K562 (cell line): ENCODE data around the gene CCDC18. TPM values are rescaled to one million over a fixed set of nuclear protein-coding genes. Genes with fewer than 3 reads are reported as not detected.
"Not testable (repeated sequence)": the region's sequence is repeated elsewhere in the genome, so short reads cannot be mapped to it uniquely, and the experiment has no call there.

ENCODE experiments used
- ATAC-seq: fragments of 200-7000 bp; cut with Tn5 transposase; 3 replicates; pipeline ENCODE4 v1.9.1; 2020; ENCODE audit warnings: moderate library complexity
- BruUV-seq: library from RNA; stranded (reverse); fragments of 400-500 nt; replicated peaks from 2 replicates; lab custom pipeline; 2021; lab: Mats Ljungman, UMichigan
- CTCF ChIA-PET: fragments of 300-600 bp; formaldehyde crosslinking; extraction: SDS; loops from one replicate; lab custom pipeline; 2021; ENCODE audit warnings: low intra/inter-chr PET ratio; lab: Yijun Ruan, JAX
- POLR2A ChIA-PET: fragments of 300-600, 350-650 bp; sonication (Branson Sonifier 250); formaldehyde crosslinking; extraction: SDS; loops from one replicate; lab custom pipeline; 2021; ENCODE audit warnings: antibody characterized with exemption, inconsistent platforms; lab: Yijun Ruan, JAX
- DNase-seq, 4 experiments: peaks; one replicate each; pipeline versions ENCODE4 v3.0.0 to v3.0.0-alpha.2; 2011 to 2018; ENCODE audit warnings: low spot score in 3 of 4, mixed read lengths in 3 of 4; ENCODE audit errors: extremely low read depth in 1 of 4
- FAIRE-seq: peaks from 2 replicates; lab custom pipeline; 2011; peaks lifted over from hg19 to GRCh38; lab: Jason Lieb, UNC
- H2AFZ ChIP-seq: 2 replicates; pipeline ENCODE4 v1.6.0; 2011; ENCODE audit warnings: low read depth, low read length, control low read depth, inconsistent platforms
- H3K27ac ChIP-seq: fragments of 200-600 bp; 3 replicates; pipeline ENCODE4 v1.8.0; 2011; ENCODE audit warnings: low read depth, mild to moderate bottlenecking, control low read depth, inconsistent platforms, low read length, moderate library complexity, mixed read lengths; ENCODE audit errors: extremely low read depth
- H3K27me3 ChIP-seq, 2 experiments: fragments of 300-600 bp in 1 of 2; 2 replicates in 1 of 2; 3 replicates in 1 of 2; pipeline versions ENCODE4 v1.6.0 to v1.8.0; 2011; ENCODE audit warnings: inconsistent platforms in 2 of 2, low read length in 2 of 2, mild to moderate bottlenecking in 1 of 2, mixed read lengths in 1 of 2, moderate library complexity in 1 of 2; ENCODE audit not compliant: control insufficient read depth in 2 of 2, insufficient read depth in 2 of 2
- H3K36me3 ChIP-seq: fragments of 300-600 bp; 3 replicates; pipeline ENCODE4 v1.8.0; 2011; ENCODE audit warnings: mild to moderate bottlenecking, low read length, inconsistent platforms; ENCODE audit not compliant: control insufficient read depth, insufficient read depth
- H3K4me1 ChIP-seq, 2 experiments: fragments of 200-600 bp in 1 of 2; replicated peaks in 1 of 2; 2 replicates in 1 of 2; 3 replicates in 1 of 2; pipeline versions ENCODE4 v1.5.1 to v1.8.0; 2011; ENCODE audit warnings: inconsistent platforms in 2 of 2, low read length in 2 of 2, mild to moderate bottlenecking in 1 of 2, mixed read lengths in 1 of 2, moderate library complexity in 1 of 2; ENCODE audit not compliant: control insufficient read depth in 2 of 2, insufficient read depth in 2 of 2
- H3K4me2 ChIP-seq: 2 replicates; pipeline ENCODE4 v1.6.1; 2011; ENCODE audit warnings: low read length, control low read depth, inconsistent platforms, mixed read lengths; ENCODE audit not compliant: insufficient read depth
- H3K4me3 ChIP-seq: fragments of 200-600 bp; sonication (generic), shearing (Covaris generic); 2 replicates; pipeline ENCODE4 v1.5.1; 2016; ENCODE audit warnings: control low read depth, inconsistent platforms
- H3K79me2 ChIP-seq: fragments of 200-600 bp; 3 replicates; pipeline ENCODE4 v1.8.0; 2011; ENCODE audit warnings: low read length, inconsistent platforms; ENCODE audit not compliant: control insufficient read depth, insufficient read depth
- H3K9ac ChIP-seq, 2 experiments: 2 replicates each; pipeline versions ENCODE4 v1.6.0 to v1.6.1; 2011; ENCODE audit warnings: low read depth in 2 of 2, low read length in 2 of 2, control low read depth in 1 of 2, inconsistent platforms in 1 of 2, mild to moderate bottlenecking in 1 of 2, mixed read lengths in 1 of 2; ENCODE audit not compliant: insufficient read depth in 1 of 2
- H3K9me1 ChIP-seq: one replicate; pipeline ENCODE4 v1.6.0; 2011; ENCODE audit warnings: inconsistent platforms, mild to moderate bottlenecking, low read length, moderate library complexity; ENCODE audit not compliant: control insufficient read depth, insufficient read depth
- H3K9me3 ChIP-seq: replicated peaks from 2 replicates; pipeline ENCODE4 v1.5.1; 2011; ENCODE audit warnings: low read depth, low read length, inconsistent platforms; ENCODE audit not compliant: control insufficient read depth, insufficient read depth
- H4K20me1 ChIP-seq: replicated peaks from 2 replicates; pipeline ENCODE4 v1.6.1; 2011; ENCODE audit warnings: low read length, inconsistent platforms, mixed read lengths; ENCODE audit not compliant: control insufficient read depth, insufficient read depth
- CTBP1 ChIP-seq: fragments of 450-650 bp; IDR thresholded peaks from 2 replicates; pipeline ENCODE4 v1.6.1; 2016; ENCODE audit warnings: borderline replicate concordance
- HMG20A ChIP-seq: fragments of 450-650 bp; formaldehyde crosslinking; conservative IDR thresholded peaks from 2 replicates; pipeline ENCODE4 v1.4.0; 2020; ENCODE audit warnings: mild to moderate bottlenecking, mixed read lengths
- WHSC1 ChIP-seq: IDR thresholded peaks from one replicate; pipeline ENCODE4 v1.6.1; 2012; ENCODE audit warnings: low read length, control low read depth, inconsistent platforms
- ZNF766 ChIP-seq: fragments of 200-800 bp; sonication (Bioruptor generic); conservative IDR thresholded peaks from 2 replicates; pipeline ENCODE4 v1.6.1; 2016; ENCODE audit warnings: missing genetic modification characterization, missing compliant biosample characterization
- WGBS: fragments of 100-300 bp; shearing (Covaris generic); methylation state at CpG from one replicate; pipeline ENCODE4 v1.1.6; 2016; ENCODE audit warnings: low coverage, mixed read lengths; ENCODE audit not compliant: insufficient coverage; ENCODE audit errors: missing lambda C conversion rate; 5-methylcytosine and 5-hydroxymethylcytosine counted together
- in situ Hi-C: fragments of 300-500 bp; cut with MboI; formaldehyde crosslinking; loops from 4 replicates; pipeline ENCODE4 v1.15.0; 2018; ENCODE audit warnings: inconsistent platforms, mixed read lengths
- intact Hi-C: fragments of 100-400 bp; cut with micrococcal nuclease; formaldehyde crosslinking; loops from 2 replicates; pipeline ENCODE4 v1.14.2; 2022
- polyA plus RNA-seq, 8 experiments: library from polyadenylated mRNA; depleted of rRNA in 4 of 8; stranded (reverse) in 5 of 8; unstranded in 3 of 8; fragments of >200 nt; fragmentation: Nextera tagmentation in 2 of 8; fragmentation: Illumina TruSeq in 1 of 8; extraction: Ambion mirVana in 2 of 8; extraction: Trizol in 1 of 8; gene quantifications; 2 replicates each; pipeline versions ENCODE4 v1.2.1 to v1.2.3, GENCODE V29; 2011 to 2014; ENCODE audit warnings: inconsistent platforms in 1 of 8, missing spikeins in 1 of 8
- total RNA-seq, 7 experiments: library from RNA; depleted of rRNA in 6 of 7; stranded (reverse); fragments of >200 nt in 6 of 7; fragmentation: Illumina TruSeq in 2 of 7; extraction: Trizol in 2 of 7; gene quantifications; 2 replicates each; pipeline versions ENCODE4 v1.2.1 to v1.2.3, GENCODE V29; 2011 to 2021; ENCODE audit warnings: low replicate concordance in 1 of 7

Gene CCDC18
- total and polyA plus RNA-seq, 9 of the 15 experiments (the other 6 are each of a cell fraction or from before 2014, with no cell fraction given) = 19.5 to 34.2 (median 24.3) TPM

GRCh38 chr1:93275634-93276295, 95.2 kb downstream of the CCDC18 start:
- no peaks in the 10 kb centered on the region for H3K27me3 ChIP-seq
- BruUV-seq = no TSS peak
- in situ Hi-C loops = no loop called here

GRCh38 chr1:93277530-93277929, 97.0 kb downstream of the CCDC18 start:
- CTCF ChIA-PET, H3K4me3 ChIP-seq, in situ Hi-C loops, H3K9me1 ChIP-seq, POLR2A ChIA-PET, H2AFZ ChIP-seq, H3K4me2 ChIP-seq, H3K27me3 ChIP-seq, H3K9me3 ChIP-seq, H3K36me3 ChIP-seq, DNase-seq, H3K27ac ChIP-seq, ATAC-seq, H3K9ac ChIP-seq, H4K20me1 ChIP-seq, H3K4me1 ChIP-seq, BruUV-seq, intact Hi-C loops, FAIRE-seq, H3K79me2 ChIP-seq: not testable (repeated sequence)
- WGBS = 33% methylated on average over 1 of the region's 3 CpGs

More at GRCh38 chr1:93275634-93276295, 95.2 kb downstream of the CCDC18 start:
- 32% methylated on average over 5 of the region's 5 CpGs for WGBS
- TF ChIP-seq HMG20A (no peak), WHSC1 (no peak), ZNF766 (no peak), CTBP1 (no peak)
- Histone ChIP-seq H3K9me3 (no peaks in the 10 kb centered on the region), H4K20me1 (no peaks in the 10 kb centered on the region), H3K27ac (no peak overlapping the region), H3K79me2 (no peaks in the 10 kb centered on the region), H3K36me3 (no peaks in the 10 kb centered on the region), H2AFZ (no peak overlapping the region), H3K9me1 (no peaks in the 10 kb centered on the region), H3K4me3 (no peak overlapping the region), H3K4me1 (no peaks in the 10 kb centered on the region), H3K9ac (no peak overlapping the region), H3K4me2 (no peak overlapping the region)
- ChIA-PET POLR2A (interaction anchor here (1.6 kb wide), 1 partner anchor 7 kb away, joined by 3 read pairs; no protein-coding TSS in a partner anchor), CTCF (no interaction called here)
- ATAC-seq = no peak
- FAIRE-seq = no peak
- intact Hi-C loops = no loop called here
- no peak for DNase-seq
